Upper lobe of left lung (tissue), 6 donors: ENCODE measurements around the gene AXL. TPM values are rescaled to one million over a fixed set of nuclear protein-coding genes. Genes with fewer than 3 reads are reported as not detected.
A peak's percentile ranks its signal among the peaks of the same experiment; 100 is the strongest.

ENCODE experiments used
- ATAC-seq, 2 donors: fragments of 200-7000 bp; cut with Tn5 transposase; one replicate each; pipeline ENCODE4 v1.9.1; 2022; ENCODE audit warnings: mild to moderate bottlenecking in 2 of 2, moderate library complexity in 2 of 2; ENCODE audit not compliant: low FRiP score in 2 of 2
- DNase-seq, 2 donors: peaks; one replicate each; pipeline ENCODE4 v3.0.0-alpha.2; 2019 to 2020
- H3K27ac ChIP-seq, 4 donors: fragments of 200-600 bp; sonication (generic); one replicate each; pipeline ENCODE4 v1.5.1; 2016 to 2019
- H3K27me3 ChIP-seq, 4 donors: fragments of 200-600 bp; sonication (generic); one replicate each; pipeline ENCODE4 v1.5.1; 2017 to 2019
- H3K36me3 ChIP-seq, 4 donors: fragments of 200-600 bp; sonication (generic); one replicate each; pipeline ENCODE4 v1.5.1; 2016 to 2019
- H3K4me1 ChIP-seq, 4 donors: fragments of 200-600 bp; sonication (generic); one replicate each; pipeline ENCODE4 v1.5.1; 2018 to 2019
- H3K4me3 ChIP-seq, 4 donors: fragments of 200-600 bp; sonication (generic); one replicate each; pipeline ENCODE4 v1.5.1; 2017 to 2019; ENCODE audit warnings: mild to moderate bottlenecking in 2 of 4, moderate library complexity in 1 of 4
- H3K9me3 ChIP-seq, 4 donors: fragments of 200-600 bp; sonication (generic); one replicate each; pipeline ENCODE4 v1.5.1; 2018 to 2019
- EP300 ChIP-seq, 4 donors: sonication (generic); formaldehyde crosslinking; IDR thresholded peaks; one replicate each; pipeline ENCODE4 v1.5.1; 2017; ENCODE audit warnings: antibody characterized with exemption in 4 of 4, control low read depth in 2 of 4
- POLR2A ChIP-seq, 4 donors: fragments of 450-650 bp; IDR thresholded peaks; one replicate each; pipeline ENCODE4 v1.5.1; 2016 to 2017; ENCODE audit warnings: antibody characterized with exemption in 4 of 4, mild to moderate bottlenecking in 2 of 4
- POLR2AphosphoS5 ChIP-seq, 2 donors: sonication (generic); formaldehyde crosslinking; IDR thresholded peaks; one replicate each; pipeline ENCODE4 v1.5.1; 2017; ENCODE audit warnings: antibody characterized with exemption in 2 of 2
- WGBS, 2 donors: methylation state at CpG; one replicate each; pipeline ENCODE4 v1.1.5; 2017 to 2018; 5-methylcytosine and 5-hydroxymethylcytosine counted together
- total RNA-seq, 6 donors: library from RNA; depleted of rRNA in 4 of 6; stranded (reverse); fragments of >200 nt in 4 of 6; gene quantifications; one replicate each; pipeline versions ENCODE4 v1.1.0 to v1.2.1, GENCODE V29; 2016 to 2021
- TF ChIP-seq, protein P1 (sequence below), 6 experiments: fragments of 450-650 bp in 4 of 6; fragments of 200-600 bp in 2 of 6; sonication (generic) in 2 of 6; IDR thresholded peaks; one replicate each; pipeline ENCODE4 v1.5.1; 2016 to 2019; ENCODE audit warnings: antibody characterized with exemption in 6 of 6
- donor health status: DM: no; HTN: no; CAD: no; lungs with moderate emphysema.
- donor health status: DM: no; HTN: yes; CAD: no; lungs with severe emphysema.

Gene AXL
- total RNA-seq, 6 donors from 2014 or later: 28.4 to 96.9 (median 71.7) TPM

- Histone ChIP-seq H3K27me3 (peaks cover 0 to 4% (median 2%) of the 10 kb centered on the region in 4 donors), H3K9me3 (no peaks in the 10 kb centered on the region), H3K36me3 (no peaks in the 10 kb centered on the region), H3K4me3 (no peak overlapping the region), H3K27ac (no peak overlapping the region), H3K4me1 (peaks cover 15 to 22% (median 18%) of the 10 kb centered on the region in 4 donors)
- ATAC-seq (no peak), DNase-seq (no peak)
- 66 to 70% methylated on average over 8 of the region's 8 CpGs for whole genome bisulfite sequencing, 2 donors
- no peak for TF ChIP-seq POLR2A (IDR thresholded peaks at IDR 0.05)
- TF ChIP-seq EP300 (IDR thresholded peaks at IDR 0.05): no peak
- TF ChIP-seq POLR2AphosphoS5 (IDR thresholded peaks at IDR 0.05): no peak
- TF ChIP-seq, protein P1, sequence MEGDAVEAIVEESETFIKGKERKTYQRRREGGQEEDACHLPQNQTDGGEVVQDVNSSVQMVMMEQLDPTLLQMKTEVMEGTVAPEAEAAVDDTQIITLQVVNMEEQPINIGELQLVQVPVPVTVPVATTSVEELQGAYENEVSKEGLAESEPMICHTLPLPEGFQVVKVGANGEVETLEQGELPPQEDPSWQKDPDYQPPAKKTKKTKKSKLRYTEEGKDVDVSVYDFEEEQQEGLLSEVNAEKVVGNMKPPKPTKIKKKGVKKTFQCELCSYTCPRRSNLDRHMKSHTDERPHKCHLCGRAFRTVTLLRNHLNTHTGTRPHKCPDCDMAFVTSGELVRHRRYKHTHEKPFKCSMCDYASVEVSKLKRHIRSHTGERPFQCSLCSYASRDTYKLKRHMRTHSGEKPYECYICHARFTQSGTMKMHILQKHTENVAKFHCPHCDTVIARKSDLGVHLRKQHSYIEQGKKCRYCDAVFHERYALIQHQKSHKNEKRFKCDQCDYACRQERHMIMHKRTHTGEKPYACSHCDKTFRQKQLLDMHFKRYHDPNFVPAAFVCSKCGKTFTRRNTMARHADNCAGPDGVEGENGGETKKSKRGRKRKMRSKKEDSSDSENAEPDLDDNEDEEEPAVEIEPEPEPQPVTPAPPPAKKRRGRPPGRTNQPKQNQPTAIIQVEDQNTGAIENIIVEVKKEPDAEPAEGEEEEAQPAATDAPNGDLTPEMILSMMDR (IDR thresholded peaks at IDR 0.05): no peak
These were observed 29.5 kb upstream of the AXL start for GRCh38 chr19:41189425-41190065.

- no peaks in the 10 kb centered on the region for H3K36me3 ChIP-seq
- peak; percentile 66 to 73 for ATAC-seq
- DNase-seq: peak; percentile 63 to 89
- TF ChIP-seq EP300 (IDR thresholded peaks at IDR 0.05) (no peak), POLR2AphosphoS5 (IDR thresholded peaks at IDR 0.05) (peak in 1 of 2 donors; percentile 31), POLR2A (IDR thresholded peaks at IDR 0.05) (peak in 1 of 4 donors; percentile 70)
- TF ChIP-seq, protein P1 (IDR thresholded peaks at IDR 0.05): no peak
- peaks cover 15 to 24% (median 18%) of the 10 kb centered on the region in 4 donors for H3K4me1 ChIP-seq
- peak within 1 kb of the TSS in 3 of 4 donors; percentile 44 to 52 (median 45) for H3K4me3 ChIP-seq
- no peaks in the 10 kb centered on the region for H3K9me3 ChIP-seq
- peak within 1 kb of the TSS in 2 of 4 donors; percentile 14 to 32 for H3K27ac ChIP-seq
- peaks cover 0 to 4% (median 2%) of the 10 kb centered on the region in 4 donors for H3K27me3 ChIP-seq
- WGBS, 2 donors: 5 to 7% methylated on average over 24 to 38 of the region's 58 CpGs
These were observed 26.2 kb upstream of the AXL start, which contains the start of gene CYP2S1 for GRCh38 chr19:41192574-41193429. Gene CYP2S1 (plus strand): TSS chr19:41193219. CDS start chr19:41193265, 46 bp downstream.

DNA sequence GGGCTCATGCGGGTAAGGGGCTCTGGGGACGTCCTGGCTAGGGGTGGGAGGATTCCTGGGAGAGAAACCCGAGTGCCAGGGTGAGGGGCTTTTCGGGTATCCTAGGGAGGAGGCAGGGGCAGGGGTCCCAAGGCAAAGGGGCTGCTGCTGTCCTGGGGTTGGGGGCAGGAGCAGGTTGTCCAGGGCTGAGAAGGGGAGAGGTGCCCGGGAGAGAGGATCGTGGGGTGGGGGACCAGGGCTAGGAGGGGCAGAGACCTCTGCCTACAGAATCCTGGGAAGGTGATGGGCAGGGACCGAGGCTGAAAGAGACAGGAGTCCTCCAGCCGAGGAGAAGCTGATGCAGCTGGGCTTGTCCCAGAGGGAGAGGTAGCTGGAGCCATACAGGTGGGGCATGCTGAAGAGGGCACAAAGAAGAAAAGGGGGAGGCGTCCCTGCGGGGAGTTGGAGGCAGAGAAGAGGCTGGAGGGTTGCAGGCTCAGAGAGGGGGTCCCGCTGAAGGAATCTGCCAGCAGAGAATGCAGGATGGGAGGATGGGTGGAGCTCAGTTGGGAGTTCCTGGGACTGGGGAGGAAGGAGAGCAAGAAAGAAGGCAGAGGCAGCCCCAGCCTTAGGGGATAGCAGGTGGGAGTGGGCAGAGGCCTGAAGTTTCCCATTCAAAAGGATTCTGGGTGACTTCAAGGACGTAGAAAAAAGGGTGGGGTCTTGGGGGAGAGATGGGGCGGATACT, 25.4 kb upstream of the AXL start:
- DNase-seq (no peak), ATAC-seq (no peak)
- Histone ChIP-seq H3K36me3 (no peaks in the 10 kb centered on the region), H3K27me3 (peaks cover 0 to 4% (median 2%) of the 10 kb centered on the region in 4 donors), H3K27ac (peak overlapping the region in 2 of 4 donors; percentile 14 to 32), H3K4me3 (peak overlapping the region in 3 of 4 donors; percentile 44 to 52 (median 45)), H3K9me3 (no peaks in the 10 kb centered on the region), H3K4me1 (peaks cover 15 to 24% (median 18%) of the 10 kb centered on the region in 4 donors)
- TF ChIP-seq, protein P1 (IDR thresholded peaks at IDR 0.05): no peak
- TF ChIP-seq POLR2AphosphoS5 (IDR thresholded peaks at IDR 0.05) (no peak), POLR2A (IDR thresholded peaks at IDR 0.05) (no peak), EP300 (IDR thresholded peaks at IDR 0.05) (no peak)
- WGBS, 2 donors: 25 to 34% methylated on average over 11 to 13 of the region's 13 CpGs

DNA sequence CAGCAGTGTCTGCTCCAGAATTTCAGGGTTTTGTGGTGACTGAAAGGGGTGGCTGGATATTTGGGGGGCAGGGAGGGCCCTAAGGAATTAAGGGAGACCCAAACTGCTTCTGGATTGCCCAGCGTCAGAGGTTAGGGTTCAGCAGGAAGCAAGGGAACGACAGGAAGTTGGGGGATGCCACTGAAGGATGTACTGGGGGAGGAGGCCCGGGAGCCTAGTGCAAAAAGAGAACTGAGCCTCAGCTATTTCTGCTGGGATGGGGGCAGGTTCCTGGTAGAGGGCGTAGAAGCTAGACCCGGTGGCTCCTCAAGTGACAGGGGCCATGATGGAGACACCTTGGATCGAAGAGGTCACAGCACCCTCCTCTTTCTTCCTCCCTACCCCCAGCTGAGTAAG, 24.9 kb upstream of the AXL start:
- Histone ChIP-seq H3K27ac (no peak overlapping the region), H3K9me3 (no peaks in the 10 kb centered on the region), H3K27me3 (peaks cover 0 to 4% (median 2%) of the 10 kb centered on the region in 4 donors), H3K36me3 (no peaks in the 10 kb centered on the region), H3K4me3 (peak overlapping the region in 2 of 4 donors; percentile 44 to 45), H3K4me1 (peaks cover 15 to 24% (median 18%) of the 10 kb centered on the region in 4 donors)
- ATAC-seq (peak in 1 of 2 donors; percentile 8), DNase-seq (no peak)
- 39 to 45% methylated on average over 6 of the region's 6 CpGs for WGBS, 2 donors
- TF ChIP-seq POLR2AphosphoS5 (IDR thresholded peaks at IDR 0.05) (no peak), POLR2A (IDR thresholded peaks at IDR 0.05) (no peak), EP300 (IDR thresholded peaks at IDR 0.05) (no peak)
- TF ChIP-seq, protein P1 (IDR thresholded peaks at IDR 0.05): no peak
